Smooth muscle cell (in vitro differentiated cells): ENCODE results near the gene TAF8. TPM values are rescaled to one million over a fixed set of nuclear protein-coding genes. Genes with fewer than 3 reads are reported as not detected.

Experiments used
- DNase-seq: peaks from one replicate; lab custom pipeline; 2025; ENCODE audit not compliant: unreplicated experiment; lab: John Stamatoyannopoulos, UW
- H2AFZ ChIP-seq: fragments of 200-600 bp; sonication (generic); 2 replicates; pipeline ENCODE4 v1.6.0; 2016; ENCODE audit warnings: antibody characterized with exemption, low read depth, mild to moderate bottlenecking
- H3F3A ChIP-seq: fragments of 200-600 bp; sonication (generic); 2 replicates; pipeline ENCODE4 v1.6.0; 2017; ENCODE audit warnings: antibody characterized with exemption, low read depth
- H3K27ac ChIP-seq: fragments of 200-600 bp; sonication (generic); 2 replicates; pipeline ENCODE4 v1.5.1; 2016; ENCODE audit warnings: low read depth, mild to moderate bottlenecking
- H3K27me3 ChIP-seq: fragments of 200-600 bp; sonication (generic); 2 replicates; pipeline ENCODE4 v1.6.1; 2016; ENCODE audit warnings: low read depth, mild to moderate bottlenecking
- H3K36me3 ChIP-seq: fragments of 200-600 bp; sonication (generic); 2 replicates; pipeline ENCODE4 v1.5.1; 2016; ENCODE audit warnings: low read depth
- H3K4me1 ChIP-seq: fragments of 200-600 bp; sonication (generic); 2 replicates; pipeline ENCODE4 v1.5.1; 2016; ENCODE audit warnings: low read depth
- H3K4me2 ChIP-seq: fragments of 200-600 bp; sonication (generic); 2 replicates; pipeline ENCODE4 v1.6.0; 2016; ENCODE audit warnings: mild to moderate bottlenecking
- H3K4me3 ChIP-seq: fragments of 200-600 bp; sonication (generic); 2 replicates; pipeline ENCODE4 v1.5.1; 2016; ENCODE audit warnings: mild to moderate bottlenecking
- H3K79me2 ChIP-seq: fragments of 200-600 bp; sonication (generic); 2 replicates; pipeline ENCODE4 v1.6.0; 2016; ENCODE audit warnings: low read depth, mild to moderate bottlenecking
- H3K9ac ChIP-seq: fragments of 200-600 bp; sonication (generic); 2 replicates; pipeline ENCODE4 v1.6.0; 2016; ENCODE audit warnings: low read depth
- H3K9me3 ChIP-seq: fragments of 200-600 bp; sonication (generic); replicated peaks from 2 replicates; pipeline ENCODE4 v1.5.1; 2016; ENCODE audit warnings: low read depth
- H4K20me1 ChIP-seq: fragments of 200-600 bp; sonication (generic); 2 replicates; pipeline ENCODE4 v1.6.0; 2016; ENCODE audit warnings: low read depth
- CTCF ChIP-seq: fragments of 200-600 bp; sonication (generic); IDR thresholded peaks from 2 replicates; pipeline ENCODE4 v1.5.1; 2017; ENCODE audit warnings: borderline replicate concordance, mild to moderate bottlenecking, antibody characterized with exemption; ENCODE audit not compliant: insufficient read depth, poor library complexity, severe bottlenecking
- WGBS: methylation state at CpG from one replicate; pipeline ENCODE4 v1.1.7; 2016; ENCODE audit warnings: low lambda C conversion rate; 5-methylcytosine and 5-hydroxymethylcytosine counted together
- polyA plus RNA-seq: library from polyadenylated mRNA; unstranded; fragments of >200 nt; fragmentation: Nextera tagmentation; extraction: Ambion mirVana; gene quantifications from 2 replicates; pipeline ENCODE4 v1.2.1, GENCODE V29; 2016
- total RNA-seq: library from RNA; depleted of rRNA; stranded (reverse); fragments of >200 nt; gene quantifications from 2 replicates; pipeline ENCODE4 v1.2.3, GENCODE V29; 2014

TAF8 gene
- total and polyA plus RNA-seq, 2 experiments from 2014 or later: 8.1 to 9.8 TPM

GRCh38 chr6:42091718-42092023 lies 41.3 kb downstream of the TAF8 start:
- no peak overlapping the region for H3K9ac ChIP-seq
- no peak overlapping the region for H3K4me2 ChIP-seq
- no peak overlapping the region for H3K4me3 ChIP-seq
- no peak for DNase-seq
- no peaks in the 10 kb centered on the region for H4K20me1 ChIP-seq
- no peaks in the 10 kb centered on the region for H3K27me3 ChIP-seq
- WGBS: 82% methylated on average over 9 of the region's 9 CpGs
- no peaks in the 10 kb centered on the region for H3K79me2 ChIP-seq
- no peaks in the 10 kb centered on the region for H3K9me3 ChIP-seq
- no peak overlapping the region for H2AFZ ChIP-seq
- H3K36me3 ChIP-seq: no peaks in the 10 kb centered on the region
- no peaks in the 10 kb centered on the region for H3K4me1 ChIP-seq
- TF ChIP-seq CTCF: no peak
- no peaks in the 10 kb centered on the region for H3F3A ChIP-seq
- no peak overlapping the region for H3K27ac ChIP-seq

- Histone ChIP-seq H3K9ac (no peak overlapping the region), H3K4me2 (no peak overlapping the region), H4K20me1 (no peaks in the 10 kb centered on the region), H2AFZ (no peak overlapping the region), H3K36me3 (no peaks in the 10 kb centered on the region), H3K9me3 (no peaks in the 10 kb centered on the region), H3K27me3 (no peaks in the 10 kb centered on the region), H3F3A (no peaks in the 10 kb centered on the region), H3K79me2 (no peaks in the 10 kb centered on the region), H3K27ac (no peak overlapping the region), H3K4me1 (no peaks in the 10 kb centered on the region), H3K4me3 (no peak overlapping the region)
- TF ChIP-seq CTCF: no peak
- no peak for DNase-seq
- WGBS: 62% methylated on average over 10 of the region's 10 CpGs
Measured at GRCh38 chr6:42093582-42094329, 43.4 kb downstream of the TAF8 start.

GRCh38 chr6:42095094-42095493 lies 44.8 kb downstream of the TAF8 start:
- TF ChIP-seq CTCF: no peak
- no peaks in the 10 kb centered on the region for H3K27me3 ChIP-seq
- no peak overlapping the region for H2AFZ ChIP-seq
- no peaks in the 10 kb centered on the region for H3F3A ChIP-seq
- no peak overlapping the region for H3K4me3 ChIP-seq
- H4K20me1 ChIP-seq: no peaks in the 10 kb centered on the region
- no peaks in the 10 kb centered on the region for H3K79me2 ChIP-seq
- peaks cover 7% of the 10 kb centered on the region for H3K4me1 ChIP-seq
- H3K9me3 ChIP-seq: no peaks in the 10 kb centered on the region
- DNase-seq: no peak
- no peak overlapping the region for H3K9ac ChIP-seq
- H3K4me2 ChIP-seq: no peak overlapping the region
- no peak overlapping the region for H3K27ac ChIP-seq
- 86% methylated on average over 1 of the region's 1 CpG for WGBS
- H3K36me3 ChIP-seq: no peaks in the 10 kb centered on the region
